ENCODE results near the gene GABBR2. TPM values are rescaled to one million over a fixed set of nuclear protein-coding genes. Genes with fewer than 3 reads are reported as not detected.
A peak's percentile ranks its signal among the peaks of the same experiment; 100 is the strongest.

The GABBR2 gene
- total and polyA plus RNA-seq, 9 of the 15 experiments (the other 6 are each of a cell fraction or from before 2014, with no cell fraction given) = 0.15 to 1.9 (median 0.32) TPM

DNA sequence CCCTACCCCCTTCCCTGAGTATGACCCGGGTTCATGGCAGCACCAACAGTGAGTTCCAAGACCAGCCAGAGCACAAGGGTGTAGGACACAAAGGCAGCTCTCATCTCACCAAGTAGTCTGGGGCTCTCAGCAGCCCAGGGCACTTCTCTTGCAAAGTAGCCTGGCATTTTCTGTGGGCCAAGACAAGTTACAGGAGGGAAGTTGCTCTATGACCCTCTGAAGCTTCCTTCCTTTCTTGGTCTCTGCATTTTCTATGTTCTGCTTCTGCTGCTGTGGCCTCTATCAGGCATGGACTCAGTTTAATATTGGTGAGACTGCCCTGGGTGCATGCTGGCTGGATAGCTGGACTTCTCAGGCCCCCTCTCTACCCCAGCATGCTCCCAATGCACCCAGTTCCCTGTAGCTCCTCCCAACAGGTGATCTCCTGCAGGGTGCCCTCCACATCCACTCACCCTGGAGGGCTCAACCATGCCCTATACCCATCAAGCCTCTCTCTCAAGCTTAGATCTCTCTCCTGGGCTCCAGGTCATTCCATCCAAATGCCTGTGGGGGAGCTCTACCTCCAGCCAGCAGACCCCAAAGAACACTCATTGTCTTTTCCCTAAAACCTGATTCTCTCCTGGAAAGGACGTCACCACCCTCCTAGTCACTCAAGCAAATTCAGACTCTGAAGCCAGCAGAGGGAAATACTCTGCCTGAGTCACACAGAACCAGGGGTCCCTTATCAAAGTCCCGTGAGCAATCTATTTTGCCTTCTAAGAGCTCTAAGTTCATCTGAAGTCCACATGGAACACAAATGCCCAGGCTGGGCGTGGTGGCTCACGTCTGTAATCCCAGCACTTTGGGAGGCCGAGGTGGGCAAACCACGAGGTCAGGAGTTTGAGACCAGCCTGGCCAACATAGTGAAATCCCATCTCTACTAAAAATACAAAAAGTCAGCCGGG, 467.1 kb downstream of the GABBR2 start:
- Histone ChIP-seq H3K27me3 (ENCODE audit: control insufficient read depth in 2 of 2, insufficient read depth in 2 of 2, low read length in 2 of 2) (no peaks in the 10 kb centered on the region), H3K79me2 (ENCODE audit: control insufficient read depth, insufficient read depth, low read length) (no peaks in the 10 kb centered on the region; the same call in 2 of the 3 replicates), H4K20me1 (replicated peaks; ENCODE audit: control insufficient read depth, insufficient read depth, low read length) (no peaks in the 10 kb centered on the region), H3K4me3 (no peak overlapping the region), H3K4me2 (ENCODE audit: insufficient read depth, low read length) (peak overlapping the region; percentile 29; the same call in 1 of the 2 replicates), H3K36me3 (ENCODE audit: control insufficient read depth, insufficient read depth, low read length) (peaks cover 8% of the 10 kb centered on the region; the same call in 1 of the 3 replicates), H3K4me1 (replicated peaks in 1 of 2; ENCODE audit: control insufficient read depth in 2 of 2, insufficient read depth in 2 of 2, low read length in 2 of 2) (peaks cover 23 to 38% of the 10 kb centered on the region in 2 experiments), H3K9me1 (ENCODE audit: control insufficient read depth, insufficient read depth, low read length) (no peaks in the 10 kb centered on the region), H3K9me3 (replicated peaks; ENCODE audit: control insufficient read depth, insufficient read depth, low read depth, low read length) (no peaks in the 10 kb centered on the region), H3K9ac (ENCODE audit: insufficient read depth in 1 of 2, low read depth in 2 of 2, low read length in 2 of 2) (peak overlapping the region; percentile 10 to 23; a peak in 3 of 4 replicates), H3K27ac (ENCODE audit: extremely low read depth, low read depth, low read length) (peak overlapping the region; percentile 21; the same call in 2 of the 3 replicates), H2AFZ (ENCODE audit: low read depth, low read length) (peak overlapping the region; percentile 65)
- WGBS (ENCODE audit: insufficient coverage, low coverage, missing lambda C conversion rate) = 25% methylated on average over 8 of the region's 8 CpGs
- in situ Hi-C loops (cut with MboI) = no loop called here
- DNase-seq (ENCODE audit: extremely low read depth in 1 of 4, low spot score in 3 of 4) = peak in 2 of 4 experiments; percentile 28 to 49
- FAIRE-seq = peak; percentile 64
- intact Hi-C loops (cut with micrococcal nuclease) = loop anchor here (2.0 kb wide), 1 partner anchor 15 kb away; no protein-coding TSS in a partner anchor
- CTCF ChIA-PET (ENCODE audit: low intra/inter-chr PET ratio) = interaction anchor here (0.8 kb wide), 1 partner anchor 282 kb away, joined by 3 read pairs; no protein-coding TSS in a partner anchor
- ATAC-seq = peak; percentile 76
- no TSS peak for BruUV-seq (replicated peaks)
- POLR2A ChIA-PET = interaction anchor here (0.5 to 5.2 kb wide), 10 partner anchors 11 to 863 kb away, joined by 3 to 21 read pairs (median 3); partner anchors contain the start of genes TBC1D2 and TGFBR1
- TF ChIP-seq, protein P1, sequence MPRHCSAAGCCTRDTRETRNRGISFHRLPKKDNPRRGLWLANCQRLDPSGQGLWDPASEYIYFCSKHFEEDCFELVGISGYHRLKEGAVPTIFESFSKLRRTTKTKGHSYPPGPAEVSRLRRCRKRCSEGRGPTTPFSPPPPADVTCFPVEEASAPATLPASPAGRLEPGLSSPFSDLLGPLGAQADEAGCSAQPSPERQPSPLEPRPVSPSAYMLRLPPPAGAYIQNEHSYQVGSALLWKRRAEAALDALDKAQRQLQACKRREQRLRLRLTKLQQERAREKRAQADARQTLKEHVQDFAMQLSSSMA (CRISPR knock-in tag; IDR thresholded peaks at IDR 0.05) = no peak
- TF ChIP-seq ZNF609 (CRISPR knock-in tag; IDR thresholded peaks at IDR 0.05; ENCODE audit: borderline replicate concordance) (no peak), DPF2 (IDR thresholded peaks at IDR 0.05) (peak; percentile 32; the same call in 1 of the 2 replicates), ZNF445 (CRISPR knock-in tag; IDR thresholded peaks at IDR 0.05; ENCODE audit: low read depth) (no peak), RFX1 (IDR thresholded peaks at IDR 0.05) (no peak), CAMTA2 (CRISPR knock-in tag; conservative IDR thresholded peaks at IDR 0.05) (no peak), NR1H2 (CRISPR knock-in tag; IDR thresholded peaks at IDR 0.05) (no peak), RAD21 (CRISPR knock-in tag; conservative IDR thresholded peaks at IDR 0.05 in 1 of 2, IDR thresholded peaks at IDR 0.05 in 1 of 2) (peak in 1 of 2 experiments; percentile 39; a peak in 2 of 4 replicates), TAL1 (IDR thresholded peaks at IDR 0.05) (no peak), HCFC1 (IDR thresholded peaks at IDR 0.05; ENCODE audit: low read depth, low read length) (no peak)
- TF ChIP-seq, protein P2, sequence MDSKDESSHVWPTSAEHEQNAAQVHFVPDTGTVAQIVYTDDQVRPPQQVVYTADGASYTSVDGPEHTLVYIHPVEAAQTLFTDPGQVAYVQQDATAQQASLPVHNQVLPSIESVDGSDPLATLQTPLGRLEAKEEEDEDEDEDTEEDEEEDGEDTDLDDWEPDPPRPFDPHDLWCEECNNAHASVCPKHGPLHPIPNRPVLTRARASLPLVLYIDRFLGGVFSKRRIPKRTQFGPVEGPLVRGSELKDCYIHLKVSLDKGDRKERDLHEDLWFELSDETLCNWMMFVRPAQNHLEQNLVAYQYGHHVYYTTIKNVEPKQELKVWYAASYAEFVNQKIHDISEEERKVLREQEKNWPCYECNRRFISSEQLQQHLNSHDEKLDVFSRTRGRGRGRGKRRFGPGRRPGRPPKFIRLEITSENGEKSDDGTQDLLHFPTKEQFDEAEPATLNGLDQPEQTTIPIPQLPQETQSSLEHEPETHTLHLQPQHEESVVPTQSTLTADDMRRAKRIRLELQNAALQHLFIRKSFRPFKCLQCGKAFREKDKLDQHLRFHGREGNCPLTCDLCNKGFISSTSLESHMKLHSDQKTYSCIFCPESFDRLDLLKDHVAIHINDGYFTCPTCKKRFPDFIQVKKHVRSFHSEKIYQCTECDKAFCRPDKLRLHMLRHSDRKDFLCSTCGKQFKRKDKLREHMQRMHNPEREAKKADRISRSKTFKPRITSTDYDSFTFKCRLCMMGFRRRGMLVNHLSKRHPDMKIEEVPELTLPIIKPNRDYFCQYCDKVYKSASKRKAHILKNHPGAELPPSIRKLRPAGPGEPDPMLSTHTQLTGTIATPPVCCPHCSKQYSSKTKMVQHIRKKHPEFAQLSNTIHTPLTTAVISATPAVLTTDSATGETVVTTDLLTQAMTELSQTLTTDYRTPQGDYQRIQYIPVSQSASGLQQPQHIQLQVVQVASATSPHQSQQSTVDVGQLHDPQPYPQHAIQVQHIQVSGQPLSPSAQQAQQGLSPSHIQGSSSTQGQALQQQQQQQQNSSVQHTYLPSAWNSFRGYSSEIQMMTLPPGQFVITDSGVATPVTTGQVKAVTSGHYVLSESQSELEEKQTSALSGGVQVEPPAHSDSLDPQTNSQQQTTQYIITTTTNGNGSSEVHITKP (IDR thresholded peaks at IDR 0.05; ENCODE audit: partially characterized antibody) = peak; percentile 14

Data from K562 (cell line).